WTC11 (cell line): ENCODE measurements around the gene MIPOL1. TPM values are rescaled to one million over a fixed set of nuclear protein-coding genes. Genes with fewer than 3 reads are reported as not detected.

Experiments
- ATAC-seq: fragments of 200-7000 bp; cut with Tn5 transposase; 2 replicates; pipeline ENCODE4 v1.10.0; 2021; ENCODE audit warnings: mild to moderate bottlenecking, moderate library complexity
- CTCF ChIA-PET: fragments of 300-600 bp; sonication (Branson Sonifier 250); formaldehyde crosslinking; loops from one replicate; lab custom pipeline; 2021; ENCODE audit warnings: antibody characterized with exemption; lab: Charles Lee
- POLR2A ChIA-PET: fragments of 350-600 bp; sonication (Branson Sonifier 250); formaldehyde crosslinking; loops from one replicate; lab custom pipeline; 2021; ENCODE audit warnings: antibody characterized with exemption; lab: Charles Lee
- DNase-seq: peaks from one replicate; pipeline ENCODE4 v3.0.0; 2021; ENCODE audit warnings: low spot score
- H3K27ac Mint-ChIP-seq: 2 replicates; pipeline ENCODE4 v1.8.0; 2021; ENCODE audit warnings: mixed read lengths
- H3K27me3 Mint-ChIP-seq: 2 replicates; pipeline ENCODE4 v1.8.0; 2021; ENCODE audit warnings: low read depth, mild to moderate bottlenecking, moderate library complexity, mixed read lengths
- H3K36me3 Mint-ChIP-seq: 2 replicates; pipeline ENCODE4 v1.8.0; 2021; ENCODE audit warnings: mixed read lengths
- H3K4me1 Mint-ChIP-seq: 2 replicates; pipeline ENCODE4 v1.8.0; 2022; ENCODE audit warnings: mixed read lengths
- H3K4me3 Mint-ChIP-seq: 2 replicates; pipeline ENCODE4 v1.8.0; 2021; ENCODE audit warnings: mild to moderate bottlenecking, moderate library complexity, mixed read lengths
- H3K9me3 Mint-ChIP-seq: 2 replicates; pipeline ENCODE4 v1.8.0; 2021; ENCODE audit warnings: mixed read lengths
- CBFB ChIP-seq: sonication (generic); formaldehyde crosslinking; IDR thresholded peaks from 2 replicates; pipeline ENCODE4 v1.8.1; 2022; ENCODE audit warnings: mild to moderate bottlenecking, low read depth, missing genetic modification reagents
- EMX1 ChIP-seq: fragments of 250-450 bp; sonication (Bioruptor Pico); IDR thresholded peaks from 2 replicates; pipeline ENCODE4 v1.8.0; 2021; ENCODE audit warnings: mild to moderate bottlenecking
- FOXP1 ChIP-seq: sonication (generic); formaldehyde crosslinking; IDR thresholded peaks from 2 replicates; pipeline ENCODE4 v1.8.0; 2022; ENCODE audit warnings: missing genetic modification reagents, mild to moderate bottlenecking, moderate library complexity, borderline replicate concordance
- JAZF1 ChIP-seq: fragments of 250-450 bp; sonication (Bioruptor Pico); IDR thresholded peaks from 2 replicates; pipeline ENCODE4 v1.9.0; 2021; ENCODE audit warnings: moderate library complexity, mild to moderate bottlenecking, inconsistent platforms
- KAT7 ChIP-seq: sonication (generic); formaldehyde crosslinking; IDR thresholded peaks from 2 replicates; pipeline ENCODE4 v1.8.1; 2023; ENCODE audit warnings: missing genetic modification reagents, mild to moderate bottlenecking, borderline replicate concordance
- RORB ChIP-seq: fragments of 250-450 bp; sonication (Bioruptor Pico); IDR thresholded peaks from 2 replicates; pipeline ENCODE4 v1.9.0; 2021; ENCODE audit warnings: mild to moderate bottlenecking
- ZNF671 ChIP-seq: fragments of 250-450 bp; sonication (Bioruptor Pico); IDR thresholded peaks from 2 replicates; pipeline ENCODE4 v1.8.0; 2021; ENCODE audit warnings: mild to moderate bottlenecking
- total RNA-seq: library from RNA; stranded (reverse); gene quantifications from 3 replicates; pipeline ENCODE4 v1.2.3, GENCODE V29; 2021
- TF ChIP-seq, protein P1 (sequence below): sonication (generic); formaldehyde crosslinking; IDR thresholded peaks from 2 replicates; pipeline ENCODE4 v1.8.0; 2023; ENCODE audit warnings: mild to moderate bottlenecking, missing genetic modification reagents
- TF ChIP-seq, protein P2 (sequence below): fragments of 250-450 bp; sonication (Bioruptor Pico); IDR thresholded peaks from 2 replicates; pipeline ENCODE4 v1.9.0; 2021; ENCODE audit warnings: mild to moderate bottlenecking
- TF ChIP-seq, protein P3 (sequence below): fragments of 250-450 bp; sonication (Bioruptor Pico); IDR thresholded peaks from 2 replicates; pipeline ENCODE4 v1.9.0; 2021; ENCODE audit warnings: mild to moderate bottlenecking, borderline replicate concordance

MIPOL1 gene
- total RNA-seq, 1 experiment from 2014 or later: 13.1 TPM

DNA sequence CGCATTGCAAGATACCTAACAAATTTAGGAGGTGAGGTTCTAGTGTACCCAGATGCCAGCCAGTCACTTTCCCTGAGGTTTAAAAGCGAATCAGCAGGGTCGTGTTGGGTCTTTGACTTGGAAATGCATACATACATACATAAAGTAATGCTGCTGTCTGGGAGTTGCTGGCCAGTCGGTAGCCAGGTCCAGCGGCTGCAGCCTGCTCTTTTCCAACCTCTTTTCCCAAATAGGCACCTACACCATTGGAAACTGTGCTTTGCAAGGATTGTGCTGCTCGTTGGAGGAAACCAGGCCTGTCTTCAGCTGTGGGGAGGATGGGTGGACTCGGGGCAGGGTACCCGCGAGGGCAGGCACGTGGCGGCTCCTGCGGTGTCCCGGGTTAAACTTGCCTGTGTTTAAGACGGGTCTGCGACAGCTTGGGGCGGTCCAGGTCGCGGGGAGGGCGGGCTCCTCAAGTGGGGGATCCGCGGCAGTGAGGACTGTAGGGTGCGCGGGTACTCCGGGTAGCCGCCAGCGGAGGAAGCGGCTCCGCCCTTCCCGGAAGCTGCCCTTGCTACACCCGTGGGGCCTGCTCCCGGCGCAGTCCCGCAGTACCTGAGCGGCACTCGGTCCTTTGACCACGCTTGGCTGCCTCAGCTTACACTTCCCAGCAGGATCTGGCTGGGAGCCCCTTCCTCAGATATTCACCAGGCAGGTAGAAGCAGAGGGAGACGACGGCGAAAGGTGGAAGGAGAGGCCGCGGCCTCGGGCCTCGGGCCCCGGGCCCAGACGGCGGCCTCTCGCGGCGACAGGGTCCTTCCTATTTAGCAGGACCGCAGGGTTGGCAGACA is 400.4 kb downstream of the MIPOL1 start (continued):
- TF ChIP-seq, protein P1, sequence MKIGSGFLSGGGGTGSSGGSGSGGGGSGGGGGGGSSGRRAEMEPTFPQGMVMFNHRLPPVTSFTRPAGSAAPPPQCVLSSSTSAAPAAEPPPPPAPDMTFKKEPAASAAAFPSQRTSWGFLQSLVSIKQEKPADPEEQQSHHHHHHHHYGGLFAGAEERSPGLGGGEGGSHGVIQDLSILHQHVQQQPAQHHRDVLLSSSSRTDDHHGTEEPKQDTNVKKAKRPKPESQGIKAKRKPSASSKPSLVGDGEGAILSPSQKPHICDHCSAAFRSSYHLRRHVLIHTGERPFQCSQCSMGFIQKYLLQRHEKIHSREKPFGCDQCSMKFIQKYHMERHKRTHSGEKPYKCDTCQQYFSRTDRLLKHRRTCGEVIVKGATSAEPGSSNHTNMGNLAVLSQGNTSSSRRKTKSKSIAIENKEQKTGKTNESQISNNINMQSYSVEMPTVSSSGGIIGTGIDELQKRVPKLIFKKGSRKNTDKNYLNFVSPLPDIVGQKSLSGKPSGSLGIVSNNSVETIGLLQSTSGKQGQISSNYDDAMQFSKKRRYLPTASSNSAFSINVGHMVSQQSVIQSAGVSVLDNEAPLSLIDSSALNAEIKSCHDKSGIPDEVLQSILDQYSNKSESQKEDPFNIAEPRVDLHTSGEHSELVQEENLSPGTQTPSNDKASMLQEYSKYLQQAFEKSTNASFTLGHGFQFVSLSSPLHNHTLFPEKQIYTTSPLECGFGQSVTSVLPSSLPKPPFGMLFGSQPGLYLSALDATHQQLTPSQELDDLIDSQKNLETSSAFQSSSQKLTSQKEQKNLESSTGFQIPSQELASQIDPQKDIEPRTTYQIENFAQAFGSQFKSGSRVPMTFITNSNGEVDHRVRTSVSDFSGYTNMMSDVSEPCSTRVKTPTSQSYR: no peak
- TF ChIP-seq, protein P2, sequence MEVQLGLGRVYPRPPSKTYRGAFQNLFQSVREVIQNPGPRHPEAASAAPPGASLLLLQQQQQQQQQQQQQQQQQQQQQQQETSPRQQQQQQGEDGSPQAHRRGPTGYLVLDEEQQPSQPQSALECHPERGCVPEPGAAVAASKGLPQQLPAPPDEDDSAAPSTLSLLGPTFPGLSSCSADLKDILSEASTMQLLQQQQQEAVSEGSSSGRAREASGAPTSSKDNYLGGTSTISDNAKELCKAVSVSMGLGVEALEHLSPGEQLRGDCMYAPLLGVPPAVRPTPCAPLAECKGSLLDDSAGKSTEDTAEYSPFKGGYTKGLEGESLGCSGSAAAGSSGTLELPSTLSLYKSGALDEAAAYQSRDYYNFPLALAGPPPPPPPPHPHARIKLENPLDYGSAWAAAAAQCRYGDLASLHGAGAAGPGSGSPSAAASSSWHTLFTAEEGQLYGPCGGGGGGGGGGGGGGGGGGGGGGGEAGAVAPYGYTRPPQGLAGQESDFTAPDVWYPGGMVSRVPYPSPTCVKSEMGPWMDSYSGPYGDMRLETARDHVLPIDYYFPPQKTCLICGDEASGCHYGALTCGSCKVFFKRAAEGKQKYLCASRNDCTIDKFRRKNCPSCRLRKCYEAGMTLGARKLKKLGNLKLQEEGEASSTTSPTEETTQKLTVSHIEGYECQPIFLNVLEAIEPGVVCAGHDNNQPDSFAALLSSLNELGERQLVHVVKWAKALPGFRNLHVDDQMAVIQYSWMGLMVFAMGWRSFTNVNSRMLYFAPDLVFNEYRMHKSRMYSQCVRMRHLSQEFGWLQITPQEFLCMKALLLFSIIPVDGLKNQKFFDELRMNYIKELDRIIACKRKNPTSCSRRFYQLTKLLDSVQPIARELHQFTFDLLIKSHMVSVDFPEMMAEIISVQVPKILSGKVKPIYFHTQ (CRISPR knock-in tag): no peak
- no peak for TF ChIP-seq RORB (CRISPR knock-in tag)
- TF ChIP-seq, all 79 proteins: peak for 0

DNA sequence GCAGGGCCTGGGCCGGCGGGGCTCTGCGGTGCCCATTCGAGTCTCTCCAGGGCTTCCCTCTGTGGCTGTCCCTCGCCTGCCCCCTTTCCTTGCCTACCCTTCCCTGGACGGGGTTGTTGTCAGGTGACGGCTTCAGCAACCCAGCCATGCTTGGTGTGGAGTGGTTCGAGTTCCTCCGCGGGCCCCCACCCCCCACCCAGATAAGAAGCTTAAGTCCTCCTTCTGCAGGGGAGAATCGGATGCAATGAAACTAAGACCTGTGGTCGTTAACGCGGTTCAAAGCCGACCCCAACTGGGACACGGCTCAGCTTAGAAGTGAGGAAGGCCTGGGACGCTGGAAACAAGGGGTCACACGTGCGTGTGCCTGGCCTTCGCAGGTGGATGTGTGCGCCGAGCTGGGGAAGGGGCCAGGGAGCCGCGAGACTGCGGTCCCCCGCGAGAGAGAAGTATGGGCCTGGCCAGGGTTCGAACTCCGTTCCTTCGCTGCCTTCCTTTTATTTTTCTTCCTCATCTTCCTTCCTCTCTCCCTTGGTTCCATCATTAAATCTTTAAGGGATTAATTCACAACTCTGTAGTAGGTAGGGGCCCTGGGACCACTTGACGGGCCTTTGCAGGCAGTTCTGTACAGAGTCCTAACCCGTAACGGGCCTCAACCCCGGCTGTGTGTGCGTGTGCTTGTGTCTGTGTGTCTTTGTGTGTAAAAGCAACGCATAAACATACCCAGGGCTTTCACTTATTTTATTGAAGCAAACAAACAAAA is 401.2 kb downstream of the MIPOL1 start:
- Mint-ChIP-seq H3K4me3 (peak overlapping the region; percentile 69), H3K27ac (no peak overlapping the region), H3K36me3 (no peaks in the 10 kb centered on the region), H3K9me3 (no peaks in the 10 kb centered on the region), H3K4me1 (peaks cover 49% of the 10 kb centered on the region), H3K27me3 (peaks cover 96% of the 10 kb centered on the region)
- ChIA-PET CTCF (interaction anchor here (0.6 to 4.6 kb wide), 8 partner anchors 10 to 369 kb away, joined by 3 to 17 read pairs (median 6); no protein-coding TSS in a partner anchor), POLR2A (no interaction called here)
- ATAC-seq: no peak; the same call in 1 of the 2 replicates
- DNase-seq: no peak
- TF ChIP-seq, protein P3, sequence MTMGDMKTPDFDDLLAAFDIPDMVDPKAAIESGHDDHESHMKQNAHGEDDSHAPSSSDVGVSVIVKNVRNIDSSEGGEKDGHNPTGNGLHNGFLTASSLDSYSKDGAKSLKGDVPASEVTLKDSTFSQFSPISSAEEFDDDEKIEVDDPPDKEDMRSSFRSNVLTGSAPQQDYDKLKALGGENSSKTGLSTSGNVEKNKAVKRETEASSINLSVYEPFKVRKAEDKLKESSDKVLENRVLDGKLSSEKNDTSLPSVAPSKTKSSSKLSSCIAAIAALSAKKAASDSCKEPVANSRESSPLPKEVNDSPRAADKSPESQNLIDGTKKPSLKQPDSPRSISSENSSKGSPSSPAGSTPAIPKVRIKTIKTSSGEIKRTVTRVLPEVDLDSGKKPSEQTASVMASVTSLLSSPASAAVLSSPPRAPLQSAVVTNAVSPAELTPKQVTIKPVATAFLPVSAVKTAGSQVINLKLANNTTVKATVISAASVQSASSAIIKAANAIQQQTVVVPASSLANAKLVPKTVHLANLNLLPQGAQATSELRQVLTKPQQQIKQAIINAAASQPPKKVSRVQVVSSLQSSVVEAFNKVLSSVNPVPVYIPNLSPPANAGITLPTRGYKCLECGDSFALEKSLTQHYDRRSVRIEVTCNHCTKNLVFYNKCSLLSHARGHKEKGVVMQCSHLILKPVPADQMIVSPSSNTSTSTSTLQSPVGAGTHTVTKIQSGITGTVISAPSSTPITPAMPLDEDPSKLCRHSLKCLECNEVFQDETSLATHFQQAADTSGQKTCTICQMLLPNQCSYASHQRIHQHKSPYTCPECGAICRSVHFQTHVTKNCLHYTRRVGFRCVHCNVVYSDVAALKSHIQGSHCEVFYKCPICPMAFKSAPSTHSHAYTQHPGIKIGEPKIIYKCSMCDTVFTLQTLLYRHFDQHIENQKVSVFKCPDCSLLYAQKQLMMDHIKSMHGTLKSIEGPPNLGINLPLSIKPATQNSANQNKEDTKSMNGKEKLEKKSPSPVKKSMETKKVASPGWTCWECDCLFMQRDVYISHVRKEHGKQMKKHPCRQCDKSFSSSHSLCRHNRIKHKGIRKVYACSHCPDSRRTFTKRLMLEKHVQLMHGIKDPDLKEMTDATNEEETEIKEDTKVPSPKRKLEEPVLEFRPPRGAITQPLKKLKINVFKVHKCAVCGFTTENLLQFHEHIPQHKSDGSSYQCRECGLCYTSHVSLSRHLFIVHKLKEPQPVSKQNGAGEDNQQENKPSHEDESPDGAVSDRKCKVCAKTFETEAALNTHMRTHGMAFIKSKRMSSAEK (CRISPR knock-in tag): no peak
- TF ChIP-seq JAZF1 (no peak), ZNF671 (no peak), CBFB (CRISPR knock-in tag) (no peak), EMX1 (no peak), FOXP1 (no peak), KAT7 (CRISPR knock-in tag) (no peak)
